ENCODE measurements around the gene KLK3. TPM values are rescaled to one million over a fixed set of nuclear protein-coding genes. Genes with fewer than 3 reads are reported as not detected.

Gene KLK3
- total and polyA plus RNA-seq, 2 donors (not counting 1 experiment from before 2014, with no cell fraction given) = not detected

GRCh38 chr19:50839712-50840655 lies 14.7 kb upstream of the KLK3 start:
- H3K4me1 Mint-ChIP-seq = peaks cover 26% of the 10 kb centered on the region
- H4K20me1 ChIP-seq (ENCODE audit: control insufficient read depth, insufficient read depth, low read length, poor library complexity, severe bottlenecking) = no peaks in the 10 kb centered on the region
- H3K4me3 ChIP-seq (ENCODE audit: control extremely low read depth in 1 of 5, extremely low read depth in 1 of 5, insufficient read depth in 1 of 5, low read depth in 2 of 5, low read length in 4 of 5) = no peak overlapping the region
- H3K4me1 ChIP-seq (ENCODE audit: control insufficient read depth in 2 of 2, insufficient read depth in 2 of 2, low read length in 2 of 2) = peaks cover 11 to 12% of the 10 kb centered on the region in 2 donors
- H3K27ac ChIP-seq (ENCODE audit: low read length in 2 of 2) = no peak overlapping the region
- peaks cover 10% of the 10 kb centered on the region for H3K9me3 Mint-ChIP-seq (ENCODE audit: insufficient read depth)
- H3K79me2 ChIP-seq (ENCODE audit: control insufficient read depth, insufficient read depth, low read length) = no peaks in the 10 kb centered on the region
- ChIA-PET CTCF (interaction anchor here (3.2 kb wide), 1 partner anchor 82 kb away, joined by 11 read pairs; no protein-coding TSS in a partner anchor), POLR2A (interaction anchor here (0.8 kb wide), 1 partner anchor 531 kb away, joined by 9 read pairs; no protein-coding TSS in a partner anchor)
- H3K9ac ChIP-seq (ENCODE audit: low read length) = no peak overlapping the region
- H3K4me2 ChIP-seq (replicated peaks; ENCODE audit: low read depth, low read length, poor library complexity, severe bottlenecking) = no peak overlapping the region
- 73% methylated on average over 3 of the region's 10 CpGs for WGBS (ENCODE audit: insufficient coverage)
- H3K27ac Mint-ChIP-seq = no peak overlapping the region
- peaks cover 33% of the 10 kb centered on the region for H3K27me3 Mint-ChIP-seq
- H3K9me3 ChIP-seq (ENCODE audit: control extremely low read depth in 1 of 3, control insufficient read depth in 2 of 3, insufficient read depth in 1 of 3, low read length in 2 of 3) = peaks cover 0 to 29% (median 10%) of the 10 kb centered on the region in 3 donors
- H3K27me3 ChIP-seq (replicated peaks in 1 of 4; ENCODE audit: control extremely low read depth in 1 of 4, control insufficient read depth in 3 of 4, insufficient read depth in 4 of 4, low read length in 3 of 4) = peaks cover 0 to 29% (median 2%) of the 10 kb centered on the region in 4 experiments
- intact Hi-C loops (cut with micrococcal nuclease) = loop anchor here (5.0 kb wide), 1 partner anchor 57 kb away; no protein-coding TSS in a partner anchor
- no peak for ATAC-seq (ENCODE audit: low read depth)
- H3K36me3 ChIP-seq (replicated peaks in 1 of 2; ENCODE audit: control extremely low read depth in 1 of 2, control insufficient read depth in 1 of 2, extremely low read depth in 1 of 2, insufficient read depth in 2 of 2, low read length in 1 of 2) = no peaks in the 10 kb centered on the region
- TF ChIP-seq CTCF (IDR thresholded peaks at IDR 0.05) (no peak), EZH2 (IDR thresholded peaks at IDR 0.05; ENCODE audit: borderline replicate concordance, insufficient read depth, low read depth, low read length, poor library complexity, severe bottlenecking) (no peak)
- no peak overlapping the region for H2AFZ ChIP-seq (ENCODE audit: insufficient read depth, low read depth, low read length, poor library complexity, severe bottlenecking)
- no peak overlapping the region for H3K4me3 Mint-ChIP-seq
- no peak for DNase-seq

GRCh38 chr19:50842130-50842529 lies 12.6 kb upstream of the KLK3 start:
- no peak overlapping the region for H3K9ac ChIP-seq (ENCODE audit: low read length)
- no peaks in the 10 kb centered on the region for H3K36me3 ChIP-seq (replicated peaks in 1 of 2; ENCODE audit: control extremely low read depth in 1 of 2, control insufficient read depth in 1 of 2, extremely low read depth in 1 of 2, insufficient read depth in 2 of 2, low read length in 1 of 2)
- CTCF ChIA-PET = no interaction called here
- no peak for DNase-seq
- Mint-ChIP-seq H3K4me1 (peaks cover 9% of the 10 kb centered on the region), H3K4me3 (no peak overlapping the region), H3K9me3 (ENCODE audit: insufficient read depth) (peaks cover 10% of the 10 kb centered on the region), H3K27ac (no peak overlapping the region), H3K27me3 (peaks cover 28% of the 10 kb centered on the region)
- H3K4me2 ChIP-seq (replicated peaks; ENCODE audit: low read depth, low read length, poor library complexity, severe bottlenecking) = no peak overlapping the region
- H3K79me2 ChIP-seq (ENCODE audit: control insufficient read depth, insufficient read depth, low read length) = no peaks in the 10 kb centered on the region
- TF ChIP-seq CTCF (IDR thresholded peaks at IDR 0.05) = no peak
- TF ChIP-seq EZH2 (IDR thresholded peaks at IDR 0.05; ENCODE audit: borderline replicate concordance, insufficient read depth, low read depth, low read length, poor library complexity, severe bottlenecking) = no peak
- no peak overlapping the region for H2AFZ ChIP-seq (ENCODE audit: insufficient read depth, low read depth, low read length, poor library complexity, severe bottlenecking)
- 92% methylated on average over 2 of the region's 6 CpGs for WGBS (ENCODE audit: insufficient coverage)
- no peak overlapping the region for H3K27ac ChIP-seq (ENCODE audit: low read length in 2 of 2)
- no peak for ATAC-seq (ENCODE audit: low read depth)
- H3K4me3 ChIP-seq (ENCODE audit: control extremely low read depth in 1 of 5, extremely low read depth in 1 of 5, insufficient read depth in 1 of 5, low read depth in 2 of 5, low read length in 4 of 5) = no peak overlapping the region
- H4K20me1 ChIP-seq (ENCODE audit: control insufficient read depth, insufficient read depth, low read length, poor library complexity, severe bottlenecking) = no peaks in the 10 kb centered on the region
- H3K9me3 ChIP-seq (ENCODE audit: control extremely low read depth in 1 of 3, control insufficient read depth in 2 of 3, insufficient read depth in 1 of 3, low read length in 2 of 3) = peaks cover 0 to 29% (median 10%) of the 10 kb centered on the region in 3 donors
- H3K4me1 ChIP-seq (ENCODE audit: control insufficient read depth in 2 of 2, insufficient read depth in 2 of 2, low read length in 2 of 2) = no peaks in the 10 kb centered on the region
- POLR2A ChIA-PET = no interaction called here
- H3K27me3 ChIP-seq (replicated peaks in 1 of 4; ENCODE audit: control extremely low read depth in 1 of 4, control insufficient read depth in 3 of 4, insufficient read depth in 4 of 4, low read length in 3 of 4) = peaks cover 0 to 11% (median 0%) of the 10 kb centered on the region in 4 experiments
- intact Hi-C loops (cut with micrococcal nuclease) = no loop called here
